Dermis microvascular lymphatic vessel endothelial cell (primary cell): ENCODE measurements around the gene TIAM1. TPM values are rescaled to one million over a fixed set of nuclear protein-coding genes. Genes with fewer than 3 reads are reported as not detected.

ENCODE experiments used
- DNase-seq, 2 donors: peaks; one replicate each; pipeline versions ENCODE4 v3.0.0 to v3.0.0-alpha.2; 2010; ENCODE audit warnings: low read depth in 2 of 2
- total RNA-seq: library from RNA; depleted of rRNA; stranded (reverse); fragments of >200 nt; gene quantifications from 2 replicates; pipeline ENCODE4 v1.2.1, GENCODE V29; 2014

The TIAM1 gene
- total RNA-seq, 1 donor from 2014 or later = 0.64 TPM

DNA sequence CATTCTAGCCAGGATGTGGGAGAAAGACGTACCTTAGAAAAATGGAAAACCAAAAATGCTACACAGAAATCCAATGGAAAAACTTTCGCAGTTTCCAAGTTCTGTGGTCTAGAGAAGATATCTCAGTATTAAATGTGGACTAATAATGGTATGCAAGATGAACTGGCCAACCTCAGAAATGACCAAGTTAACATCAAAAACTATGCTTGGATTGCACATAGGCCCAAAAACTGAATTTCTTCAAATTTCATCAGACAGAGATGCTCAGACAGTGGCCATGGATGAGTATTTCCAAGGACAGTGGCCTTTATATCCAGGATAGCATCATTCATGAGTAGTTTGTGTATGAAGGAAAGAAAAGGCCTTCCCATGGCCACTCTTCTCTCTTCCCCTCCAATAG lies 132.2 kb downstream of the TIAM1 start:
- no peak for DNase-seq

DNA sequence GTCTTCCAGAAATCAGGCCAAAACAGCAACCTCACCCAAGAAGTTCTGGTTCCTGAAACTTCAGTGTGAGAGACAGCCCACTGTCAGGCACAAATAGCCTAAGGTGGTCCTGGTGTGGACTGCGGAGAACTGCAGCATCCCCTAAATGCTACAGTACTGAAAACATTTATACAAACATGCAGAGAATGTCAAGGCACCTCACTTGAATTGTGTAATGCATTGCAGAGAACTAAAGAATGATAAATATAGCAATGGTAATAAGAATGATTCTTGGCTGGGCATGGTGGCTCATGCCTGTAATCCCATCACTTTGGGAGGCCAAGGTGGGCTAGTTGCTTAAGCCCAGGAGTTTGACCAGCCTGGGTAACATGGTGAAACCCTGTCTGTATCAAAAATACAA lies 138.6 kb downstream of the TIAM1 start:
- DNase-seq = no peak

DNA sequence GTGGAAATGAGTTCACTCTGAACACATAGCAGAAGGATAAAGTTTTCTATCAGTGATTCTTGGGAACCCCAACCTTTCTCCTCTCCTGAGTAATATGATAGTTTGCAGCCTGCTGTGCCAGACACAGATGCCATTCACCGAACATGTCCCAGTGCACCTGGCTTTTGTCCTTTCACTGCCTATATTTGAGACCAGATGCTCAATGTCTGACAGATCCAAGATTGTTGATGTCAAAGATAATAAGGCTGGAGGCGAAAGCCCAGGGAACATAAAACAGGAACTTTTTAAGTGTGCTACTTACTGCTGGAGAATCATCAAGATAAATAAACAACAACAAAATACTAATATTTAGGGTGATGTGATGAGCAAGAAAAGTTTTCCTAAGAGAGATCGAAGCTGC lies 139.3 kb downstream of the TIAM1 start:
- no peak for DNase-seq

DNA sequence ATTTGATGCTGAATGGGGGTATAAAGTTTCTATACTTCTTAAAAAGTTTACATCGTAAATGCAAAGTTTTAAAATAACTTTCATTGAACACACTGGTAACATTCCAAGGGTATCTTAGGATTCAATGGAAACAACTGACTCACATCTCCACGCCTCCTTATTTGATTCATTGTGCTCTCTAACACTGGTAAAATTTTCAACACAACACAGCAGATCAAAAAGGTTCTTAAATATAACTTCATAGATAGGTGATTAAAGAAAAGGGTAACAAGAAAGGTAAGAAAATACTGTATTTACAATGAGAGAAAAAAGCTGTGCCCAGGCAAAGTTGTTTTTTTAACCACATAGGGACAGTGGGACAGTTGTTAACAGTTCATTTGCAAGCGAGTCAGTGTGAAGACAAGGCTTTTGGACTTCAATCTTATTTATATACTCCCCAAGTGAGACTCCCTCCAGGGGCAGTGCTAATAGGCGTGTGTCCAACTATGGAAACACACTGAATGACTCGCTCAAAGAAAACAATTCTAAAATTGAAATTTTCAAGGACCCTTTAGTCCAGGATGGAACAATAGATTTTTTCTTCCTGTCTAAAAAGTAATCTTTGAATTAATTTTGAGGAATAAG lies 140.5 kb downstream of the TIAM1 start:
- DNase-seq = no peak

DNA sequence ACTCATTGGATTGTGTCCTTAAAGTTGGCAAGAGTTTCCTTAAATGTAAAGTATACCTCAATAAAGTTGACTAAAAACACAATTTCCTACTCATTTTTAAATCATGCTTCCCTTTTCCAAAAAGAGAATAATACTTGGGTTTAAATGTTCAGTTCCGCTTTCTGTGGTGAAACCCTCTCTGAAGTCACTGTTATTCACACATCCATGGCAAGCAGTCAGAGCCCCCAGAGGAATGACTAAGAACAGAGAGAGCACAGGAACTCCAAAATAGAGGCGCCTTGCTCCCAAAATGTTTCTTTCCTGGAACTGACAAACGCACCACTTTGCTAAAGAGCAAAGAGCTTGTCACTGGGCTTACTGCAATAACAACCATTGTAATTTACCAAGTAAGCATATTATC lies 142.5 kb downstream of the TIAM1 start:
- no peak for DNase-seq

DNA sequence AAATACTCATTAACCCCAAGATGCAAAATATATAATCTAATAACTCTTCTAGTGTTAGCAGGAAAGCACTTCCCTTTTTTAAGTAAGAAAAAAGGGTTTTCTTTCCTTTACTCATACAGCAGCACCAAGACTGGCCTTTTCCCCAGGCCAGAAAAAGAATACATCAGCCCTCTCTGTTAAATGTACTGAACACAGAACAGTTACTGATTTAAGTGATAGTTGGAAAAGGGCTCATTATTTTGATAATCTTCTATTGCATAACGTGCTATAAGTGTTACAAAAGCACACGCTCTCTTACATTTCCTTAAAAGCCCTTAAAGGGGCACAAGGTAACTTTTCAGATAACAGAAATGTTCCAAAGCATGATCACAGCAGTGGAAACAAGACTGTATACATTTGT lies 142.9 kb downstream of the TIAM1 start:
- no peak for DNase-seq

DNA sequence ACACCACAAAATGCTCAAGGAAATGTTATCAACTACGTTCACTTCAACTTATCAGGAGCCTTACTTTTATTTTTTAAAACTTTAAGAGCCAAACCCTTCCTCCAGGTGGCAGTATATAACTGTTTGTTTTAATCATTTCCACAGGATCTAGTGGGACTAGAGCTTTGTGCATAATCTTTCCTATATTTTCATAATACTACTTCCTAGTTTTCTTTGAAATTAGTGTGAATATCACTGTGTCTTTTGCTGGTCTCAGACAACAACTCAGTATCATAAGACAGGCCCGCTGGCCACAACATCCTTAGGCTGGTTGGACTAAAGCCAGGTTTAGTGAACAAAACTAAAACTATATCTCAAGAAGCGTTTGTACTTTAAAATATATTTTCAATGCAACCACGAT lies 145.5 kb downstream of the TIAM1 start:
- DNase-seq = peak; percentile 27 to 47

DNA sequence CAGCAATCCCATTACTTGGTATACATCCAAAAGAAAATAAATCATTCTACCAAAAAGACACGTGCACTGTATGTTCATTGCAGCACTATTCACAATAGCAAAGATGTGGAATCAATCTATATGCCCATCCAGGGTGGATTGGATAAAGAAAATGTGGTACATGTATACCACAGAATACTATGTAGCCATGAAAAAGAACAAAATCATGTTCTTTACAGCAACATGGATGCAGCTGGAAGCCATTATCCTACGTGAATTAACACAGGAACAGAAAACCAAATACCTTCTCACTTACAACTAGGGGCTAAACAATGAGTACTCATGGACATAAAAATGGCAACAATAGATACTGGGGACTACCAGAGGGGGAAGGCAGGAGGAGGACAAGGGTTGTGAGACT lies 147.3 kb downstream of the TIAM1 start:
- no peak for DNase-seq

DNA sequence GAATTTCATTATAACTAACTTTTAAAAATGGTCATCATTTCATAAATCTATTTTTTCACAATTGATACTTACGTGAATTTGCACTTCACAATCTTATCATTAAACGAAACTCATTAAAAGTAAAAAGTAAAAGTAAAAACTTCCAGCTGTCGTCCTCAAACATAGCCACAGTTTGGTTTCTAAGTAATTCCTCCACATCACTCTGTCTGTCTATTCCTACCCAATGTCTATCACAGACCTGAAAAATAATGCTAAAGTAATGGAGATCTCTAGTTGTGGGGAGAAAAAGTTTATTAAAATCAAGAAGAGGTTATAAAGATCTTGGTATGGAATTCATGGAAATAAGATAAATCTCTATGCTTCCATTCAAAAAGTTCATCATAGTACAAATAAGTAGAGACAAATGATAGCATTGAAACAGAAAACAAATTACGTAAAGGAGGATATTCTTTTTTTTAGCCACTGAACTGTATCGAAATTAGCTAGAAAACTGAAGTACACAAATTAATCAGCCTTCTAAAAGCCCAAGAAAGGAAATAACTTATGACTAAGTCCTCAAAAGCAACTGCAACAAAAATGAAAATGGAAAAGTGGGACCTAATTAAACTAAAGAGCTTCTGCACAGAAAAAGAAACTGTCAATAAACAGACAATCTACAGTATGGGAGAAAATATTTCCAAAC lies 148.6 kb downstream of the TIAM1 start:
- DNase-seq = no peak

DNA sequence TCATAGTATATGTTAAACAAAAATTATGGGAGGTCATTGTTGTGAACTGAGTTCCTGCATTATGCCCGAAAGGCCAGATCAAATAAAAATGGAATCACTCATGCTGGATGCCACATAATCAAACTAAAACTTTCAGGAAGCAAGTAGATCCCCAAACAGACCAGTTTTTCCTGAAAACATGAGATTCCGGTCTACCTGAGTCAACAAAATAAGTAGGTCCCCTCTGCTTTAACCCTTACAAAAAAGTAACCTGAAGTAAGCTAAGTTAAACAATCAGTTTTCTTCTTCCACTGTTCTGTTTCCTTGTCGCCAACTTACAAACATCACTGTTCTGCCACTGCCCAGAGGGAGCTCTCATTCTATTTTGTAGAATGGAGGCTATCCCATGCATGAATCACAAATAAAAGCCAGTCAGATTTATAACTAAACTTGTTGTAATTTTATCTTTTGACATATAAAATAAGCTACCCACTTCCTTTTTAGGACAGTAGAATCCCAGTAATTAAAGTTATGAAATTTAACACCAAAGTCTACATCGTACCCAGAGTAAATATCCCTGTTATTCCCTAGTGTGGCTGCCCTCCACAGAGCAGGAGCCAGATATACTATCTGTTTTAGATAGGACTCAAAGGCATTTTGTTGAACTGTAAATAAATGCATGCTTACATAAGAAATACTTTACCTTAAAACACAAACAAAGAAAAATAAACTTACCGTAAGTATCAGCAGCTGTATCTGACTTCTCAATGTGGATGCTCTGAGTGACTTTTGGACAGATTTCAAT lies 149.4 kb downstream of the TIAM1 start:
- DNase-seq = no peak

DNA sequence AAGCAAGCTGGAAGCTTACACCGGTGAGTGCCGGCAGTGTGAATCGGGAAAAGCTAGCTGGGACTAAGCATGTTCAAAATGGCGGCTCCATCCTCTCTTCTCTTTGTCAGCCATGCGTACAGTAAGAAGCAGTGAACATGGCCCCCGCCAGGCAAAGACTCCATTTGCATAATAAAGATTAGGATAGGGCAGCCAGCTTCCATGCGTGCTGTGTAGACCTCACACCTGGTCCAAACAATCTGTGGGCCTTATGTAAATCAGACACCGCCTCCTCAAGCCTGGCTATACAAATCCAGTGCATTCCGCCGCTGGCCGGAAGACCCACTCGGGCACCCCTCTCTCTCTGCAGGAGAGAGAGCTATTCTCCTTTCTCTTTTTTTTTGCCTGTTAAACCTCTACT lies 150.3 kb downstream of the TIAM1 start:
- no peak for DNase-seq

DNA sequence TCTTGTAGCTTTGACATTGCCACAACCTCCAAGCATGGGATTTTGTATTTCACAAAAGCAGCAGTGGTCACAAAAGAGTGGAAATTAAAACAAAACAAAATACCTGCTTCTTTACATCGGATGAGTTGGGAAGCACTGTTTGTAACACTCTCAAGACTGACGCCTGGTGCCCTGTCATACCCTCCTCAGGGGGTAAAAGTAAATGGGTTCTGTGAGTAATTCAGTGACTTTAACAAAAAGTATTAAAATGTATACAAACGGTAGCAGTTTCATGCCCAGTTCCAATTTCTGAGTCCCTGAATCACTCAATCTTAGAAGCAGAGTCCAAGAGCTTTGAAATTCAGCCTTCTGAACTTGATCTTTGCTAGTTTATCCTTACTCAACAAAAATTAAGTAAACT lies 152.5 kb downstream of the TIAM1 start:
- DNase-seq = no peak

DNA sequence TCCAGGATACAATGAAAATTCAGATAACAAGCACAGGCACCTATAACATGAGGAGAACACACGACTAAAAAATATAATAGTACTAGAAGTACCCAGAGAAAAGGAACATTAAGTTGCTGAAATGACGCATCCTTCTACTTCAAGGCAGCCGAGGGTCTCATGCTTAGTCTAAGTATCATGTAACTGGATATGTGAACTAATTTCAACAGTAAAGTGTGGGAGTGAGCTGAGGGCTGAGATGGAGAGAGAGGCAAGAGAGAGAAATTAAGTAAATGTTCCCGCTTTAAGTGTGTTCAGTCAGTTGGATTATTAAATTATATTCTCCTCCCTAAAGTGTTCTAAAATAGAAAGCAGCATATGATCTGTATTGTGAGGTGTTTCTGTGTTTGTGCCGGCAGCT lies 153.5 kb downstream of the TIAM1 start:
- no peak for DNase-seq

DNA sequence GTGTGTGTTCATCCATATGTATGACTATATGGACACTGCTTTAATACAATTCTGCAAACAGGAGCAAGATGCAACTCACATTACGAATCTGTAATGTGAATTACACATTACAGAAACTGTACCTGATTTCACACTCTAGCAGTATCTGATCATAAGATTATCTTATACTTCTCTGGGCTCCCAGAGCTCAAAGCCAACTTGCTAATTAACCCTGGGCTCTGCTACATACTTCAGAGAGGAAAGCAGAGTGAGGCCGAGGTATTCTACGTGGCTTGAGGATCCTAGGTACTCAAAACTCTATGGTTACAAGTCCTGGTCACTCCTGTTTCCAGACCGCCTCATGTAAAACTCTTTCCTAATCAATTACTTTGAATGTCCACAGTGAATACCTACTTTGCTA lies 156.6 kb downstream of the TIAM1 start:
- no peak for DNase-seq

DNA sequence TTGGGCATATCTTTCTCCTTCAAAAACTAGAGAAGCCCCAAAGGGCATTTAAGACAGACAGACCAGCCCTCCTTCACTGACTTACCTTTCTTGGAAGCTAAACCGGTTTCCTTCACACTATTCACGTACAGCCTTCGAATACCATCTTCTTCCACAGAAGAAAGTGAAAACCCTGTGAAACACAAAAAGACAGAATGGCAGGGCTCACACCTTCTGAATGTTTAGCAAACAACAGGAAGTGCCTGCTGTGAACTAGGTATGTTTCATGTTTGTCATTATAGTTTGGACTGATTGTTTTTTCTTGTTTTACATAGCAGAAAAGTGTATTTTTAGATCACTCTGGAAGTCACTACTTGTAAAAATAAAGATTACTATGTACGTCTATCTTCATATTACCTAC lies 157.1 kb downstream of the TIAM1 start:
- DNase-seq = no peak

DNA sequence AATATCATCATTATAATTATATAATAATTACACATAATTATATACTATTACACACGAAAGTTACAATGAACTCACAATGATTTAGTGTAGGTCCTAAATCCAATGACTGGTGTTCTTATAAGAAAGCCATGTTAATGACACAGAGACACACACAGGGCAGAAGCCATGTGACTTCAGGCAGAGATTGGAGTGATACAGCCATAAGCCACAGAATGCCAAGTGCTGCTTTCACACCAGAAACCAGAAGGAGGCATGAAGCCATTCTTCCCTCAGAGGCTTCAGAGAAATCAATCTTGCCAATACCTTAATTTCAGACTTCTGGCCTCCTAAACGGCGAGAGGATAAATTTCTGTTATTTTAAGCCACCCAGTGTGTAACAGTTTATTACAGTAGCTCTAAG lies 158.4 kb downstream of the TIAM1 start:
- no peak for DNase-seq

DNA sequence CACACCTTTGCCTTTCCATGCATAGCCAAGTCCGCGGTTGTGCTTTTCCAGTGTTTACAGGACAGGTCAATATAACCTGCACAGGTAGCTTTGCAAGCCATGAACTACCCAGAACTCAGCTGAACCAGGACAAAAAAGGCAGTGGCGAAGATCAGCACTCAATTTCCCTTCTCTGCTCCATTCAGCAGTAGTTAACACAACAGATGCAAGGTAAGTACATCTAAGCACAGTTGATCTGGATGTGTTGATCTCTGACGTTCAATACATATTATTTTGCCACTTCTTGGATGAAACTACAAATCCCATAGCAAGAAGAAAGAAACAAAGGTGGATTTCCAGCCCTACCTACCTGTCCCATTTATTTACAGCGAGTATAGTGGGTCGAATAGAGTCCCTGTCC lies 159.2 kb downstream of the TIAM1 start:
- DNase-seq = no peak

DNA sequence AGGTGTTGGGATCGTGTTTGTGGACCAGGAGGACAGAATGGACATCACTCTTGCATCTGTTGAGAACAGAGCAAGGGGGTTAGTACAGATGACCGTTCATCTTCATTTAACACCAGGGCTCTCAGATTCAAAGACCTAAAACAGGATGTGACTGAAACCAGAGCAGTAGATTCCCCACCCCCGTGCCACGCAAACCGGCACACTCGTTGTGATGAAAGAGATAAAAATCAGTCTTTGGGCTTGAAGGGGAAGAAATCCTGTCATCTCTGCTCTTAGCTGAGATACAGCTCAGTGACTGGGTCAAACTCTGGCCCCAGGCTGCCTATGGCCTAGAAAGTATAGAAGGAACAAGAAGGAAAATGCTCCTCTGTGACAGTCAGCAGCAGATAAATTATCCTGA lies 159.6 kb downstream of the TIAM1 start:
- DNase-seq = no peak

DNA sequence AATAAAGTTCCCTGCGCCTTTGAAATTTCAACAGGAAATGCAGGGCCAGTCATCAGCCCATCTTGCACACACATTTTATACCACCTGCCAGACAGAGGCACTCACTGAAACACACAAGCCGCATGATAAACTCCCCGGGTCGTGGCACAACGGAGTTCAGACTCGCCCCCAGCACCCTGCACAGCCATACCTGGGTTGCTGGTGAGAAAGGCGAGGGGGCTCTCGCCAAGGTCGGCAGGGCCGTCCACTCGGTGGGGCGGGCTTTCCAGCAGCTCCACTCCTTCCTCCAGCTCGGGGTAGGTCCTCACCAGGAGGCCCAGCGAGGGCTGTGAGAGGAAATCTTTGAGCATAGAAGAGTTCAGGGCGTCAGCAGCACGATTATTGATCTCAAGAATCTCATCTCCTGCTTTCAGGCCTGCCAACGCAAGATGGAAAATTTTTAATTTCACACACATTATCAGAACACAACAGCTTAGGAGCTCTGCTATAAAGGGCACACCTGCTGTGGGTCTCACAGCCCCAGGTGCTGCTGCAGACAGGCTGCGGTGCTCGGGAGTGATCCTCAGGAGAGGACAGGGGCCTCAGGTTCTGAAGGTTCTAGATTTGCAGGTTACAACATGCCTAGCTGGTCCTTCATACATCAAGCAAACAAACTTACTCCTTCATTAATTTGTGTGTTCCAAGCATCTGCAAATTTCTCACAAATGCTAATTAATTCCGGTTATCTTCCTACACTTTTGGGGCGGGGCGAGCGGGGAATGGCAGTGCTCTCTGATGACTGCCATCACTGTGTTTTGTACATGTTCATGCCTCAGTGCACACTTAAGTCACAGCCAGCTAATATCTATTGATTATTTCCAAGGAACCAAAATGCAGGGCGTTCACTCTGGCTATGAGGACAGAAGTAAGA lies 161.6 kb downstream of the TIAM1 start:
- DNase-seq = no peak

DNA sequence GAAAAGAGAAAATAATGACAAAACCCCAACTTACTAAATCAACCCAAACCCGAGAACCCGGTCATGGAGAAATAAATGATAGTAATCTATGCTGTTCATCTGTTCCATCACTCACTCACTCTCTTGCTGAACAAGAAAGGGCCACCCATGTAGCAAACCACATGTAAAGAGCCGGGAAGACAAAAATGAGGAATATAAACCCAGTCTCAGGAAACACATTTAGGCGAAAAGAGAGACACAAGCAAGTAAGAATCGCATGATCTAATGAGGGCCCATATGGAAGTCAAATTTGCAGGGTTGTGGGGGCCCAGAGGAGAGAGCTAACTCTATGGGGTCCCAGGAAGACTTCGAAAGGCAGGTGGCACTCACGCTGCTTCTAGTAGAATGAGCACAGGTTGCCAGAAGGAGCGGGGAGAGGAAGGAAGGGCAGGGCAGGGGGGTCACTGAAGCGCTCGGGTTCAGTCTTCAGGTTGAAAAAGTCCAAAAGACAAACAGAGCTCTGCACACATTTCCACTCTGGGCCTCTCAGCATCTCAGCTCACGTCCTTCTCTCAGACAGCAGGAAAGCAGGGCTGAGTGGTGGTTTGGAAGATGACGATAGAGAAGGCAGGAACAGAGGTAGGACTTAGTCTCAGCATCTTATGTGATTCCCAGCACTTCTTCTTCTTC lies 162.8 kb downstream of the TIAM1 start:
- DNase-seq = no peak
